HEK293 (cell line): Measurements from ENCODE around the gene RAF1.

Experiments used
- TCF7L2 ChIP-seq: IDR thresholded peaks from 2 replicates; pipeline ENCODE4 v1.6.1; 2011; ENCODE audit warnings: low read depth, mild to moderate bottlenecking, inconsistent platforms, low read length, moderate library complexity, borderline replicate concordance
- YY1 ChIP-seq: fragments of 450-650 bp; formaldehyde crosslinking; IDR thresholded peaks from 2 replicates; pipeline ENCODE4 v1.5.1; 2018; ENCODE audit warnings: missing biosample characterization, missing genetic modification characterization
- ZBTB20 ChIP-seq: fragments of 450-650 bp; formaldehyde crosslinking; IDR thresholded peaks from 2 replicates; pipeline ENCODE4 v1.5.1; 2016; ENCODE audit warnings: missing biosample characterization, missing genetic modification characterization
- ZEB2 ChIP-seq: fragments of 450-650 bp; formaldehyde crosslinking; IDR thresholded peaks from 2 replicates; pipeline ENCODE4 v1.5.1; 2016; ENCODE audit warnings: missing biosample characterization, missing genetic modification characterization
- ZNF610 ChIP-seq: fragments of 450-650 bp; formaldehyde crosslinking; IDR thresholded peaks from 2 replicates; pipeline ENCODE4 v1.5.1; 2016; ENCODE audit warnings: missing biosample characterization, missing genetic modification characterization, borderline replicate concordance
- ZNF76 ChIP-seq: fragments of 450-650 bp; formaldehyde crosslinking; IDR thresholded peaks from 2 replicates; pipeline ENCODE4; 2016; ENCODE audit warnings: low read depth, missing biosample characterization, missing genetic modification characterization, borderline replicate concordance
- ZNF843 ChIP-seq: fragments of 450-650 bp; formaldehyde crosslinking; IDR thresholded peaks from 2 replicates; pipeline ENCODE4 v1.5.1; 2016; ENCODE audit warnings: missing biosample characterization, missing genetic modification characterization
- ZSCAN30 ChIP-seq: fragments of 450-650 bp; IDR thresholded peaks from 2 replicates; pipeline ENCODE4 v1.5.1; 2018; ENCODE audit warnings: missing biosample characterization, mild to moderate bottlenecking, missing genetic modification characterization, moderate library complexity
- TF ChIP-seq, protein P1 (sequence below): fragments of 450-650 bp; formaldehyde crosslinking; IDR thresholded peaks from 2 replicates; pipeline ENCODE4 v1.5.1; 2016; ENCODE audit warnings: missing biosample characterization, missing genetic modification characterization
- TF ChIP-seq, protein P2 (sequence below): fragments of 450-650 bp; formaldehyde crosslinking; IDR thresholded peaks from 2 replicates; pipeline ENCODE4 v1.5.1; 2016; ENCODE audit warnings: missing biosample characterization, missing genetic modification characterization
- TF ChIP-seq, protein P3 (sequence below): fragments of 450-650 bp; formaldehyde crosslinking; IDR thresholded peaks from 2 replicates; pipeline ENCODE4 v1.5.1; 2016; ENCODE audit warnings: missing biosample characterization, missing genetic modification characterization
- TF ChIP-seq, protein P4 (sequence below): fragments of 450-650 bp; formaldehyde crosslinking; IDR thresholded peaks from 2 replicates; pipeline ENCODE4 v1.5.1; 2016; ENCODE audit warnings: missing biosample characterization, missing genetic modification characterization

DNA sequence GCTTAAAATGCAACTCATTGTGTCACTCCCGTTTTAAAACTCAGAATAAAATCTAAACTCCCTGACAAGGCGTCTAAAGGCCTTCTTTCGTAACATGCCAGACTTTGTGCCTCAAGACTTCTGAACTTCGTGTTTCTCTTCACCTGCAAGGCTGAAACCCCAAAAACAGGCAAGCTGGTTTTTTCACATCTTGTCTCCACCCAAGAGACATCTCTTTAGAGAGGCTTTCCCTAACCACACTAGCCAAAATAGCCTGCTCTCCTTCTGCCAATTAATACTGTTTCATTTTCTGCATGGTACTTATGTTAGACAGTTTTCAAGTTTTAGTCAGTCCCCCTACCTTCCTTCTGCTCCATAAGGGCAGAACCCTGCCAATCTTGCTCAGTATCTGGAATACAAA is 41.6 kb downstream of the RAF1 start:
- TF ChIP-seq TCF7L2 (no peak), ZNF76 (tag by site-specific recombination) (no peak), ZEB2 (tag by site-specific recombination) (no peak), YY1 (tag by site-specific recombination) (no peak), ZBTB20 (no peak), ZSCAN30 (tag by site-specific recombination) (no peak), ZNF610 (no peak), ZNF843 (no peak)
- TF ChIP-seq, protein P1, sequence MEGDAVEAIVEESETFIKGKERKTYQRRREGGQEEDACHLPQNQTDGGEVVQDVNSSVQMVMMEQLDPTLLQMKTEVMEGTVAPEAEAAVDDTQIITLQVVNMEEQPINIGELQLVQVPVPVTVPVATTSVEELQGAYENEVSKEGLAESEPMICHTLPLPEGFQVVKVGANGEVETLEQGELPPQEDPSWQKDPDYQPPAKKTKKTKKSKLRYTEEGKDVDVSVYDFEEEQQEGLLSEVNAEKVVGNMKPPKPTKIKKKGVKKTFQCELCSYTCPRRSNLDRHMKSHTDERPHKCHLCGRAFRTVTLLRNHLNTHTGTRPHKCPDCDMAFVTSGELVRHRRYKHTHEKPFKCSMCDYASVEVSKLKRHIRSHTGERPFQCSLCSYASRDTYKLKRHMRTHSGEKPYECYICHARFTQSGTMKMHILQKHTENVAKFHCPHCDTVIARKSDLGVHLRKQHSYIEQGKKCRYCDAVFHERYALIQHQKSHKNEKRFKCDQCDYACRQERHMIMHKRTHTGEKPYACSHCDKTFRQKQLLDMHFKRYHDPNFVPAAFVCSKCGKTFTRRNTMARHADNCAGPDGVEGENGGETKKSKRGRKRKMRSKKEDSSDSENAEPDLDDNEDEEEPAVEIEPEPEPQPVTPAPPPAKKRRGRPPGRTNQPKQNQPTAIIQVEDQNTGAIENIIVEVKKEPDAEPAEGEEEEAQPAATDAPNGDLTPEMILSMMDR (tag by site-specific recombination) = no peak
- TF ChIP-seq, protein P2, sequence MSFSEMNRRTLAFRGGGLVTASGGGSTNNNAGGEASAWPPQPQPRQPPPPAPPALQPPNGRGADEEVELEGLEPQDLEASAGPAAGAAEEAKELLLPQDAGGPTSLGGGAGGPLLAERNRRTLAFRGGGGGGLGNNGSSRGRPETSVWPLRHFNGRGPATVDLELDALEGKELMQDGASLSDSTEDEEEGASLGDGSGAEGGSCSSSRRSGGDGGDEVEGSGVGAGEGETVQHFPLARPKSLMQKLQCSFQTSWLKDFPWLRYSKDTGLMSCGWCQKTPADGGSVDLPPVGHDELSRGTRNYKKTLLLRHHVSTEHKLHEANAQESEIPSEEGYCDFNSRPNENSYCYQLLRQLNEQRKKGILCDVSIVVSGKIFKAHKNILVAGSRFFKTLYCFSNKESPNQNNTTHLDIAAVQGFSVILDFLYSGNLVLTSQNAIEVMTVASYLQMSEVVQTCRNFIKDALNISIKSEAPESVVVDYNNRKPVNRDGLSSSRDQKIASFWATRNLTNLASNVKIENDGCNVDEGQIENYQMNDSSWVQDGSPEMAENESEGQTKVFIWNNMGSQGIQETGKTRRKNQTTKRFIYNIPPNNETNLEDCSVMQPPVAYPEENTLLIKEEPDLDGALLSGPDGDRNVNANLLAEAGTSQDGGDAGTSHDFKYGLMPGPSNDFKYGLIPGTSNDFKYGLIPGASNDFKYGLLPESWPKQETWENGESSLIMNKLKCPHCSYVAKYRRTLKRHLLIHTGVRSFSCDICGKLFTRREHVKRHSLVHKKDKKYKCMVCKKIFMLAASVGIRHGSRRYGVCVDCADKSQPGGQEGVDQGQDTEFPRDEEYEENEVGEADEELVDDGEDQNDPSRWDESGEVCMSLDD (tag by site-specific recombination) = no peak
- TF ChIP-seq, protein P3, sequence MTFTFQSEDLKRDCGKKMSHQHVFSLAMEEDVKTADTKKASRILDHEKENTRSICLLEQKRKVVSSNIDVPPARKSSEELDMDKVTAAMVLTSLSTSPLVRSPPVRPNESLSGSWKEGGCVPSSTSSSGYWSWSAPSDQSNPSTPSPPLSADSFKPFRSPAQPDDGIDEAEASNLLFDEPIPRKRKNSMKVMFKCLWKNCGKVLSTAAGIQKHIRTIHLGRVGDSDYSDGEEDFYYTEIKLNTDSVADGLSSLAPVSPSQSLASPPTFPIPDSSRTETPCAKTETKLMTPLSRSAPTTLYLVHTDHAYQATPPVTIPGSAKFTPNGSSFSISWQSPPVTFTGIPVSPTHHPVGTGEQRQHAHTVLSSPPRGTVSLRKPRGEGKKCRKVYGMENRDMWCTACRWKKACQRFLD (tag by site-specific recombination) = no peak
- TF ChIP-seq, protein P4, sequence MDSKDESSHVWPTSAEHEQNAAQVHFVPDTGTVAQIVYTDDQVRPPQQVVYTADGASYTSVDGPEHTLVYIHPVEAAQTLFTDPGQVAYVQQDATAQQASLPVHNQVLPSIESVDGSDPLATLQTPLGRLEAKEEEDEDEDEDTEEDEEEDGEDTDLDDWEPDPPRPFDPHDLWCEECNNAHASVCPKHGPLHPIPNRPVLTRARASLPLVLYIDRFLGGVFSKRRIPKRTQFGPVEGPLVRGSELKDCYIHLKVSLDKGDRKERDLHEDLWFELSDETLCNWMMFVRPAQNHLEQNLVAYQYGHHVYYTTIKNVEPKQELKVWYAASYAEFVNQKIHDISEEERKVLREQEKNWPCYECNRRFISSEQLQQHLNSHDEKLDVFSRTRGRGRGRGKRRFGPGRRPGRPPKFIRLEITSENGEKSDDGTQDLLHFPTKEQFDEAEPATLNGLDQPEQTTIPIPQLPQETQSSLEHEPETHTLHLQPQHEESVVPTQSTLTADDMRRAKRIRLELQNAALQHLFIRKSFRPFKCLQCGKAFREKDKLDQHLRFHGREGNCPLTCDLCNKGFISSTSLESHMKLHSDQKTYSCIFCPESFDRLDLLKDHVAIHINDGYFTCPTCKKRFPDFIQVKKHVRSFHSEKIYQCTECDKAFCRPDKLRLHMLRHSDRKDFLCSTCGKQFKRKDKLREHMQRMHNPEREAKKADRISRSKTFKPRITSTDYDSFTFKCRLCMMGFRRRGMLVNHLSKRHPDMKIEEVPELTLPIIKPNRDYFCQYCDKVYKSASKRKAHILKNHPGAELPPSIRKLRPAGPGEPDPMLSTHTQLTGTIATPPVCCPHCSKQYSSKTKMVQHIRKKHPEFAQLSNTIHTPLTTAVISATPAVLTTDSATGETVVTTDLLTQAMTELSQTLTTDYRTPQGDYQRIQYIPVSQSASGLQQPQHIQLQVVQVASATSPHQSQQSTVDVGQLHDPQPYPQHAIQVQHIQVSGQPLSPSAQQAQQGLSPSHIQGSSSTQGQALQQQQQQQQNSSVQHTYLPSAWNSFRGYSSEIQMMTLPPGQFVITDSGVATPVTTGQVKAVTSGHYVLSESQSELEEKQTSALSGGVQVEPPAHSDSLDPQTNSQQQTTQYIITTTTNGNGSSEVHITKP = no peak
